ENCODE results near the gene G6PC2. TPM values are rescaled to one million over a fixed set of nuclear protein-coding genes. Genes with fewer than 3 reads are reported as not detected.
A peak's percentile ranks its signal among the peaks of the same experiment; 100 is the strongest.

The G6PC2 gene
- total and polyA plus RNA-seq, 2 experiments from 2014 or later, result not detected

GRCh38 chr2:168915441-168916330 lies 14.6 kb downstream of the G6PC2 start:
- Histone ChIP-seq H3K36me3 (no peaks in the 10 kb centered on the region), H3K27ac (no peak overlapping the region), H3K27me3 (peaks cover 11% of the 10 kb centered on the region), H3K4me3 (no peak overlapping the region), H3K4me1 (ENCODE audit: low read depth) (no peaks in the 10 kb centered on the region), H3K9me3 (ENCODE audit: low read depth) (no peaks in the 10 kb centered on the region)
- no peak for DNase-seq (ENCODE audit: low read depth in 1 of 2, low spot score in 1 of 2)
- TF ChIP-seq, protein P1, sequence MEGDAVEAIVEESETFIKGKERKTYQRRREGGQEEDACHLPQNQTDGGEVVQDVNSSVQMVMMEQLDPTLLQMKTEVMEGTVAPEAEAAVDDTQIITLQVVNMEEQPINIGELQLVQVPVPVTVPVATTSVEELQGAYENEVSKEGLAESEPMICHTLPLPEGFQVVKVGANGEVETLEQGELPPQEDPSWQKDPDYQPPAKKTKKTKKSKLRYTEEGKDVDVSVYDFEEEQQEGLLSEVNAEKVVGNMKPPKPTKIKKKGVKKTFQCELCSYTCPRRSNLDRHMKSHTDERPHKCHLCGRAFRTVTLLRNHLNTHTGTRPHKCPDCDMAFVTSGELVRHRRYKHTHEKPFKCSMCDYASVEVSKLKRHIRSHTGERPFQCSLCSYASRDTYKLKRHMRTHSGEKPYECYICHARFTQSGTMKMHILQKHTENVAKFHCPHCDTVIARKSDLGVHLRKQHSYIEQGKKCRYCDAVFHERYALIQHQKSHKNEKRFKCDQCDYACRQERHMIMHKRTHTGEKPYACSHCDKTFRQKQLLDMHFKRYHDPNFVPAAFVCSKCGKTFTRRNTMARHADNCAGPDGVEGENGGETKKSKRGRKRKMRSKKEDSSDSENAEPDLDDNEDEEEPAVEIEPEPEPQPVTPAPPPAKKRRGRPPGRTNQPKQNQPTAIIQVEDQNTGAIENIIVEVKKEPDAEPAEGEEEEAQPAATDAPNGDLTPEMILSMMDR (IDR thresholded peaks at IDR 0.05; ENCODE audit: low read depth, low read length), result no peak

DNA sequence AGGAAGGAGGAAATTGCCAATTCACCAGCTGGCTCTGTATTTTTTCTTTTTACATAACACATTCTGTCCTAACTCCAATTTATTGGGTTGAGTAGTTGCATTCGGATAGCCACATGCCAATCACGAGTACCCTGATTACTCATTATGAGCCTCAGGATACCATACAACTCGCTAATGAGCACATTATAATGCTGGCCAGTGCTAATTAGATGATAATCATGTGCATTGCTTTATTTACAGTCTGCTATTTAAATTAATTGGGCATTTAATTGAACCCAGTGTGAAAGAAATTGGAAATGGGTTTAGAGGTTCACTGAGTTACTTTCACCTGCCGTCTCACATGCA lies 15.2 kb downstream of the G6PC2 start:
- H3K27ac ChIP-seq, result no peak overlapping the region
- no peaks in the 10 kb centered on the region for H3K4me1 ChIP-seq (ENCODE audit: low read depth)
- no peak overlapping the region for H3K4me3 ChIP-seq
- DNase-seq (ENCODE audit: low read depth in 1 of 2, low spot score in 1 of 2), result no peak
- no peaks in the 10 kb centered on the region for H3K36me3 ChIP-seq
- TF ChIP-seq, protein P1 (IDR thresholded peaks at IDR 0.05; ENCODE audit: low read depth, low read length), result no peak
- H3K27me3 ChIP-seq, result peaks cover 11% of the 10 kb centered on the region
- H3K9me3 ChIP-seq (ENCODE audit: low read depth), result no peaks in the 10 kb centered on the region

DNA sequence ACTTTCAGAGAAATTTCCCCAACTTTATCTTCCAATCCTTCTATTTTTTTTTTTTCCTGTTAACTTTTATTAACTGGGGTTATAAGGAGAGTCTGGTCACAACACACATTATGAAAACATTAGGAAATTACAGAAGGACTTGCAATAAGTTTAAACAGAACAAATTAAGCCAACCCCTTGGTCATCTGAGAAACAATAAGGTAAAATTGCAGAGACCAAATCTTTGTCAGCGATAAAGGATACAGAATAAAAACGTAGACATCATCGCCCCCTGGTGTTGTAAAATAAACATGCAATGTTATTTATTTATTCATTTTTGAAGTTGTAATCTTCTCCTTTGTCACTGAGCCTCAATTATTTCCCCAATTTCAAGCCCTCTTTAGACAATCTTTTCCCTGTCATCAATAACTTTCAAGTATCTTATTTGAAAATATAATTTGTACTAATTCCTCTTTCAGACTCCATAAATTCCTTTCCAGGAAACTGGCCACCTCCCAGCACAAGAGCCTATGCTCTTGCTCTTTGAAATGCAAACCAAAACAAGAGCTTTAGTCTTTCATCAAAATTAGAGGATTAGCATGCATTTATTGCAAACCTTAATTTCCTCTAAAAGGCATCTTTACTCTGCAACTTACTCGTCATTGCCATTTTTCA lies 19.5 kb downstream of the G6PC2 start:
- H3K9me3 ChIP-seq (ENCODE audit: low read depth), result no peaks in the 10 kb centered on the region

DNA sequence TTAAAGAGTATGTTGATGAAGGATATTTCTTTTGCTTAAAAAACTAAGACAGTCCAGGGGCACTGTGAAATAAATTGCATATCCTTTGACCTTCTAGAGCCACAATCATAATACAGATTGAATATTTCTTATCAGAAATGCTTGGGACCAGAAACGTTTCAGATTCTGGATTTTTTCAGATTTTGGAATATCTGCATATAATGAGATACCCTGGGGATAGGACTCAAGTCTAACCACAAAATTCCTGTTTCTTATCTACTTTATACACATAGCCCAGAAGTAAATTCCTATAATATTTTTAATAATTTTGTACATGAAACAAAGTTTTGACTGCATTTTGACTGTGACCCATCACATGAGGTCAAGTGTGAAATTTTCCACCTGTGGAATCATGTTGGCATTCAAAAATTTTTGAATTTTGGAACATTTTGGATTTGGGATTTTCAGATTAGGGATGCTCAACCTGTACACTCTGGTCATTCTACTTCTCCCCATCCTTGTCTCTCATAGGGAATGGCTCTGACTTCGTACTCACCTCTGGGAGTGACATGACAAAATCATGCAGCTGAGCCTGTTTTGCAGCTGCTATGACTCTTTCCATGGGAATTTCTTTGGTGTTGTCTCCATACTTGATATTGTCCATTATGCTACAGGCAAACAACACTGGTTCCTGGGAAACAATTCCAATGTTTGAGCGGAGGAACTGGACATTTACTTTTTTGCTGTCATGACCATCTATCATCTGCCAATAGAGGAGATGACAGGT lies 25.7 kb downstream of the G6PC2 start:
- TF ChIP-seq, protein P1 (IDR thresholded peaks at IDR 0.05; ENCODE audit: low read depth, low read length), result no peak
- no peaks in the 10 kb centered on the region for H3K36me3 ChIP-seq
- no peaks in the 10 kb centered on the region for H3K4me1 ChIP-seq (ENCODE audit: low read depth)
- peak in 1 of 2 donors; percentile 17 for DNase-seq (ENCODE audit: low read depth in 1 of 2, low spot score in 1 of 2)
- H3K4me3 ChIP-seq, result no peak overlapping the region
- no peaks in the 10 kb centered on the region for H3K9me3 ChIP-seq (ENCODE audit: low read depth)
- no peak overlapping the region for H3K27ac ChIP-seq
- no peaks in the 10 kb centered on the region for H3K27me3 ChIP-seq

More for the DNA sequence above, 19.5 kb downstream of the G6PC2 start:
- TF ChIP-seq, protein P1 (IDR thresholded peaks at IDR 0.05; ENCODE audit: low read depth, low read length), result peak; percentile 47
- no peaks in the 10 kb centered on the region for H3K36me3 ChIP-seq
- no peaks in the 10 kb centered on the region for H3K27me3 ChIP-seq
- H3K4me3 ChIP-seq, result no peak overlapping the region
- no peak overlapping the region for H3K27ac ChIP-seq
- H3K4me1 ChIP-seq (ENCODE audit: low read depth), result no peaks in the 10 kb centered on the region
- peak; percentile 57 to 60 for DNase-seq (ENCODE audit: low read depth in 1 of 2, low spot score in 1 of 2)

DNA sequence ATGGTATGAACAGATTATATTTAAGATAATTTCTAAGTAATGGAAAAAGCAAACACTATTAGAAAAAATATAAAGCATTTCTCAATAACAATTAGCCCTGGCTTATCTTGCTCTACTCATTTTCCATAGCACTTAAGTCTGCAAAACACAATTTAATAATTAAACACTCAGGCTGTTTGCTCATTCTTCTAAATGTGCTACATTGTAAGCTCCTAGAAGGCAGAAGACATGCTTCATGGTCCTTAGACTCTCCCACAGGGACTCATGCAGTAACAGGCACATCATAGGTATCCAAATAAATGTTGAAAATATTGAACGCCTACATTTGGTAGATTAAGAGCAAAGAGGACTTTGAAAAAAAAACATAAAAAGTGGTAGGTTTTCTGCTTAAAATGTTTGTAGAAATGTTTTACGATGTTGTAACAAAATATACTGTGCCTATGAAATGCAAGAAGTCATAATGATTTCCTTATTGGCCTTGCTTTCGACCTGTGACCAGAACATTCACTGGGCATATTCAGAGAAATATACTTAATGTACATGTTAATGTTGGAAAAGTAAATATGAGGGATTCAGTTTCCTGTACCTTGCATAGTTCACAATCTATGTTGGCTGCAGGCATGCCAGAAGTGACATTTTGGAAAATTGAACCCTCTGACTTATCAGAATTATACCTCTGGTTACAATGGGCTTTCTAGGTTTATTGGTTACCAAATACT lies 27.2 kb downstream of the G6PC2 start:
- Histone ChIP-seq H3K36me3 (no peaks in the 10 kb centered on the region), H3K27me3 (no peaks in the 10 kb centered on the region), H3K27ac (no peak overlapping the region), H3K9me3 (ENCODE audit: low read depth) (no peaks in the 10 kb centered on the region), H3K4me1 (ENCODE audit: low read depth) (no peaks in the 10 kb centered on the region), H3K4me3 (no peak overlapping the region)
- no peak for DNase-seq (ENCODE audit: low read depth in 1 of 2, low spot score in 1 of 2)
- TF ChIP-seq, protein P1 (IDR thresholded peaks at IDR 0.05; ENCODE audit: low read depth, low read length), result no peak

All from cardiac muscle cell (in vitro differentiated cells and primary cell).